Neural crest cell (in vitro differentiated cells): Measurements from ENCODE around the gene SRA1. TPM values are rescaled to one million over a fixed set of nuclear protein-coding genes. Genes with fewer than 3 reads are reported as not detected.
A peak's percentile ranks its signal among the peaks of the same experiment; 100 is the strongest.

Source experiments
- DNase-seq: peaks from one replicate; pipeline ENCODE4 v3.0.0; 2021; ENCODE audit warnings: low read depth, mixed read lengths, low spot score
- H3K27ac Mint-ChIP-seq: one replicate; pipeline ENCODE4 v1.8.0; 2021; ENCODE audit warnings: mild to moderate bottlenecking, mixed read lengths; ENCODE audit not compliant: unreplicated experiment
- H3K27me3 Mint-ChIP-seq: 2 replicates; pipeline ENCODE4 v1.8.0; 2021; ENCODE audit warnings: low read depth, mild to moderate bottlenecking, mixed read lengths
- H3K36me3 Mint-ChIP-seq: 2 replicates; pipeline ENCODE4 v1.8.0; 2021; ENCODE audit warnings: low read depth, mild to moderate bottlenecking, mixed read lengths
- H3K4me1 Mint-ChIP-seq: 2 replicates; pipeline ENCODE4 v1.8.0; 2021; ENCODE audit warnings: mixed read lengths
- H3K4me3 Mint-ChIP-seq: one replicate; pipeline ENCODE4 v1.8.0; 2021; ENCODE audit warnings: mild to moderate bottlenecking, mixed read lengths
- H3K9me3 Mint-ChIP-seq: 2 replicates; pipeline ENCODE4 v1.8.0; 2021; ENCODE audit warnings: mixed read lengths
- total RNA-seq: library from RNA; stranded (reverse); gene quantifications from 2 replicates; pipeline ENCODE4 v1.2.1, GENCODE V29; 2021
- TF ChIP-seq, protein P1 (sequence below): fragments of 200-600 bp; sonication (generic); conservative IDR thresholded peaks from 2 replicates; pipeline ENCODE4 v1.5.0; 2021; ENCODE audit warnings: antibody characterized with exemption, mild to moderate bottlenecking

Gene SRA1
- total RNA-seq, 1 donor from 2014 or later, result 36.3 TPM

GRCh38 chr5:140569197-140569596 is 11.9 kb upstream of the SRA1 start:
- peaks cover 3% of the 10 kb centered on the region for H3K36me3 Mint-ChIP-seq
- H3K9me3 Mint-ChIP-seq, result no peaks in the 10 kb centered on the region
- H3K4me3 Mint-ChIP-seq, result peak overlapping the region; percentile 79
- TF ChIP-seq, protein P1, sequence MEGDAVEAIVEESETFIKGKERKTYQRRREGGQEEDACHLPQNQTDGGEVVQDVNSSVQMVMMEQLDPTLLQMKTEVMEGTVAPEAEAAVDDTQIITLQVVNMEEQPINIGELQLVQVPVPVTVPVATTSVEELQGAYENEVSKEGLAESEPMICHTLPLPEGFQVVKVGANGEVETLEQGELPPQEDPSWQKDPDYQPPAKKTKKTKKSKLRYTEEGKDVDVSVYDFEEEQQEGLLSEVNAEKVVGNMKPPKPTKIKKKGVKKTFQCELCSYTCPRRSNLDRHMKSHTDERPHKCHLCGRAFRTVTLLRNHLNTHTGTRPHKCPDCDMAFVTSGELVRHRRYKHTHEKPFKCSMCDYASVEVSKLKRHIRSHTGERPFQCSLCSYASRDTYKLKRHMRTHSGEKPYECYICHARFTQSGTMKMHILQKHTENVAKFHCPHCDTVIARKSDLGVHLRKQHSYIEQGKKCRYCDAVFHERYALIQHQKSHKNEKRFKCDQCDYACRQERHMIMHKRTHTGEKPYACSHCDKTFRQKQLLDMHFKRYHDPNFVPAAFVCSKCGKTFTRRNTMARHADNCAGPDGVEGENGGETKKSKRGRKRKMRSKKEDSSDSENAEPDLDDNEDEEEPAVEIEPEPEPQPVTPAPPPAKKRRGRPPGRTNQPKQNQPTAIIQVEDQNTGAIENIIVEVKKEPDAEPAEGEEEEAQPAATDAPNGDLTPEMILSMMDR, result no peak
- H3K27me3 Mint-ChIP-seq, result no peaks in the 10 kb centered on the region
- H3K27ac Mint-ChIP-seq, result no peak overlapping the region
- peaks cover 18% of the 10 kb centered on the region for H3K4me1 Mint-ChIP-seq
- DNase-seq, result no peak

DNA sequence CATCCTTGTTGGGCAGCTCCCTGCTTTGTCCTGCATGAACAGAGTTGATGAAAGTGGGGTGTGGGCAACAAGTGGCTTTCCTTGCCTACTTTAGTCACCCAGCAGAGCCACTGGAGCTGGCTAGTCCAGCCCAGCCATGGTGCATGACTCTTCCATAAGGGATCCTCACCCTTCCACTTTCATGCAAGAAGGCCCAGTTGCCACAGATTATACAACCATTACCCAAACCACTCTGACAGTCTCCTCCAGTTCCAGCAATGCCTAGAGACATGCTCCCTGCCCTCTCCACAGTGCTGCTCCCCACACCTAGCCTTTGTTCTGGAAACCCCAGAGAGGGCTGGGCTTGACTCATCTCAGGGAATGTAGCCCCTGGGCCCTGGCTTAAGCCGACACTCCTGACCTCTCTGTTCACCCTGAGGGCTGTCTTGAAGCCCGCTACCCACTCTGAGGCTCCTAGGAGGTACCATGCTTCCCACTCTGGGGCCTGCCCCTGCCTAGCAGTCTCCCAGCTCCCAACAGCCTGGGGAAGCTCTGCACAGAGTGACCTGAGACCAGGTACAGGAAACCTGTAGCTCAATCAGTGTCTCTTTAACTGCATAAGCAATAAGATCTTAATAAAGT is 11.3 kb upstream of the SRA1 start:
- peaks cover 3% of the 10 kb centered on the region for H3K36me3 Mint-ChIP-seq
- H3K4me3 Mint-ChIP-seq, result peak overlapping the region; percentile 79
- DNase-seq, result no peak
- H3K27ac Mint-ChIP-seq, result peak overlapping the region; percentile 75
- H3K9me3 Mint-ChIP-seq, result no peaks in the 10 kb centered on the region
- TF ChIP-seq, protein P1, result no peak
- H3K4me1 Mint-ChIP-seq, result peaks cover 24% of the 10 kb centered on the region
- H3K27me3 Mint-ChIP-seq, result no peaks in the 10 kb centered on the region

DNA sequence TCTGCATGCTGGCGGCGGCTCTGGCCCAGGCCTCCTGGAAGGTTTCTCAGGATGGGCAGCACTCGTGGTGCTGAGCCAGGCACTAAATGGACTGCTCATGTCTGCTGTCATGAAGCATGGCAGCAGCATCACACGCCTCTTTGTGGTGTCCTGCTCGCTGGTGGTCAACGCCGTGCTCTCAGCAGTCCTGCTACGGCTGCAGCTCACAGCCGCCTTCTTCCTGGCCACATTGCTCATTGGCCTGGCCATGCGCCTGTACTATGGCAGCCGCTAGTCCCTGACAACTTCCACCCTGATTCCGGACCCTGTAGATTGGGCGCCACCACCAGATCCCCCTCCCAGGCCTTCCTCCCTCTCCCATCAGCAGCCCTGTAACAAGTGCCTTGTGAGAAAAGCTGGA is 10.6 kb upstream of the SRA1 start:
- H3K9me3 Mint-ChIP-seq, result no peaks in the 10 kb centered on the region
- no peak for DNase-seq
- no peak overlapping the region for H3K27ac Mint-ChIP-seq
- H3K27me3 Mint-ChIP-seq, result no peaks in the 10 kb centered on the region
- H3K4me3 Mint-ChIP-seq, result peak overlapping the region; percentile 79
- peaks cover 28% of the 10 kb centered on the region for H3K4me1 Mint-ChIP-seq
- TF ChIP-seq, protein P1, result no peak
- peaks cover 3% of the 10 kb centered on the region for H3K36me3 Mint-ChIP-seq

DNA sequence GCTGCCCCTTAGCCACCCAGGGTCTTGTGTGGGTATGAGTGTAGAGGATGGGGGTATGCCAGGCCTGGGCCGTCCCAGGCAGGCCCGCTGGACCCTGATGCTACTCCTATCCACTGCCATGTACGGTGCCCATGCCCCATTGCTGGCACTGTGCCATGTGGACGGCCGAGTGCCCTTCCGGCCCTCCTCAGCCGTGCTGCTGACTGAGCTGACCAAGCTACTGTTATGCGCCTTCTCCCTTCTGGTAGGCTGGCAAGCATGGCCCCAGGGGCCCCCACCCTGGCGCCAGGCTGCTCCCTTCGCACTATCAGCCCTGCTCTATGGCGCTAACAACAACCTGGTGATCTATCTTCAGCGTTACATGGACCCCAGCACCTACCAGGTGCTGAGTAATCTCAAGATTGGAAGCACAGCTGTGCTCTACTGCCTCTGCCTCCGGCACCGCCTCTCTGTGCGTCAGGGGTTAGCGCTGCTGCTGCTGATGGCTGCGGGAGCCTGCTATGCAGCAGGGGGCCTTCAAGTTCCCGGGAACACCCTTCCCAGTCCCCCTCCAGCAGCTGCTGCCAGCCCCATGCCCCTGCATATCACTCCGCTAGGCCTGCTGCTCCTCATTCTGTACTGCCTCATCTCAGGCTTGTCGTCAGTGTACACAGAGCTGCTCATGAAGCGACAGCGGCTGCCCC is 10.0 kb upstream of the SRA1 start:
- no peak for DNase-seq
- no peaks in the 10 kb centered on the region for H3K27me3 Mint-ChIP-seq
- peak overlapping the region; percentile 79 for H3K4me3 Mint-ChIP-seq
- peaks cover 3% of the 10 kb centered on the region for H3K36me3 Mint-ChIP-seq
- TF ChIP-seq, protein P1, result no peak
- H3K4me1 Mint-ChIP-seq, result peaks cover 33% of the 10 kb centered on the region
- no peak overlapping the region for H3K27ac Mint-ChIP-seq
- no peaks in the 10 kb centered on the region for H3K9me3 Mint-ChIP-seq

- H3K4me3 Mint-ChIP-seq, result peak overlapping the region; percentile 72
- no peak for DNase-seq
- H3K36me3 Mint-ChIP-seq, result peaks cover 3% of the 10 kb centered on the region
- H3K27ac Mint-ChIP-seq, result no peak overlapping the region
- H3K4me1 Mint-ChIP-seq, result peaks cover 33% of the 10 kb centered on the region
- H3K9me3 Mint-ChIP-seq, result no peaks in the 10 kb centered on the region
- no peaks in the 10 kb centered on the region for H3K27me3 Mint-ChIP-seq
- TF ChIP-seq, protein P1, result no peak
Observed at GRCh38 chr5:140566665-140567064, 9.4 kb upstream of the SRA1 start.
